Ascending aorta (tissue), 2 donors: ENCODE results near the gene WDR37. TPM values are rescaled to one million over a fixed set of nuclear protein-coding genes. Genes with fewer than 3 reads are reported as not detected.

ENCODE experiments used
- DNase-seq, 2 donors: peaks; one replicate each; pipeline ENCODE4 v3.0.0-alpha.2; 2019; ENCODE audit warnings: low spot score in 2 of 2
- H3K27ac ChIP-seq, 2 donors: fragments of 200-600 bp; sonication (generic); one replicate each; pipeline ENCODE4 v1.5.1; 2016 to 2017; ENCODE audit warnings: mild to moderate bottlenecking in 1 of 2
- H3K27me3 ChIP-seq: fragments of 200-600 bp; sonication (generic); one replicate; pipeline ENCODE4 v1.5.1; 2017
- H3K36me3 ChIP-seq, 2 donors: fragments of 200-600 bp; sonication (generic); one replicate each; pipeline ENCODE4 v1.5.1; 2016
- H3K4me1 ChIP-seq, 2 donors: fragments of 200-600 bp; sonication (generic); one replicate each; pipeline ENCODE4 v1.5.1; 2016 to 2017; ENCODE audit warnings: mild to moderate bottlenecking in 1 of 2
- H3K4me3 ChIP-seq, 2 donors: fragments of 200-600 bp; sonication (generic); one replicate each; pipeline ENCODE4 v1.5.1; 2016 to 2017; ENCODE audit warnings: mild to moderate bottlenecking in 1 of 2
- H3K9me3 ChIP-seq, 2 donors: fragments of 200-600 bp; sonication (generic); one replicate each; pipeline ENCODE4 v1.5.1; 2016
- CTCF ChIP-seq, 3 experiments: fragments of 200-600 bp in 2 of 3; fragments of 450-650 bp in 1 of 3; sonication (generic) in 2 of 3; IDR thresholded peaks; one replicate each; pipeline ENCODE4 v1.5.1; 2016 to 2019; ENCODE audit warnings: antibody characterized with exemption in 3 of 3, mild to moderate bottlenecking in 1 of 3, moderate library complexity in 1 of 3
- intact Hi-C: fragments of 100-400 bp; cut with DNase I; formaldehyde crosslinking; loops from one replicate; pipeline ENCODE4 v1.15.1; 2023
- total RNA-seq: library from RNA; depleted of rRNA; stranded (reverse); fragments of >200 nt; gene quantifications from one replicate; pipeline ENCODE4 v1.1.0, GENCODE V29; 2016

The WDR37 gene
- total RNA-seq, 1 donor from 2014 or later: 4.4 TPM

GRCh38 chr10:1074748-1075308 lies 18.6 kb downstream of the WDR37 start:
- H3K27me3 ChIP-seq: no peaks in the 10 kb centered on the region
- no peak overlapping the region for H3K27ac ChIP-seq
- H3K4me3 ChIP-seq: no peak overlapping the region
- TF ChIP-seq CTCF (IDR thresholded peaks at IDR 0.05): no peak
- DNase-seq: no peak
- H3K4me1 ChIP-seq: no peaks in the 10 kb centered on the region
- peaks cover 26 to 55% of the 10 kb centered on the region in 2 donors for H3K36me3 ChIP-seq
- intact Hi-C loops: no loop called here
- no peaks in the 10 kb centered on the region for H3K9me3 ChIP-seq

GRCh38 chr10:1078668-1079067 lies 22.5 kb downstream of the WDR37 start:
- H3K4me3 ChIP-seq: no peak overlapping the region

GRCh38 chr10:1083581-1083980 lies 27.4 kb downstream of the WDR37 start:
- H3K4me1 ChIP-seq: no peaks in the 10 kb centered on the region
- no peaks in the 10 kb centered on the region for H3K27me3 ChIP-seq
- intact Hi-C loops: no loop called here
- no peak overlapping the region for H3K27ac ChIP-seq
- H3K9me3 ChIP-seq: no peaks in the 10 kb centered on the region
- no peak overlapping the region for H3K4me3 ChIP-seq
- no peak for TF ChIP-seq CTCF (IDR thresholded peaks at IDR 0.05)
- no peak for DNase-seq
- H3K36me3 ChIP-seq: peaks cover 71 to 82% of the 10 kb centered on the region in 2 donors

More at GRCh38 chr10:1078668-1079067, 22.5 kb downstream of the WDR37 start:
- H3K36me3 ChIP-seq: peaks cover 43 to 60% of the 10 kb centered on the region in 2 donors
- H3K4me1 ChIP-seq: no peaks in the 10 kb centered on the region
- no peak overlapping the region for H3K27ac ChIP-seq
- DNase-seq: no peak
- intact Hi-C loops: no loop called here
- H3K27me3 ChIP-seq: no peaks in the 10 kb centered on the region
- no peaks in the 10 kb centered on the region for H3K9me3 ChIP-seq
- TF ChIP-seq CTCF (IDR thresholded peaks at IDR 0.05): no peak

- intact Hi-C loops: no loop called here
- TF ChIP-seq CTCF (IDR thresholded peaks at IDR 0.05): no peak
- DNase-seq: no peak
- H3K36me3 ChIP-seq: peaks cover 71 to 82% of the 10 kb centered on the region in 2 donors
- no peak overlapping the region for H3K27ac ChIP-seq
- no peaks in the 10 kb centered on the region for H3K27me3 ChIP-seq
- no peaks in the 10 kb centered on the region for H3K9me3 ChIP-seq
- no peak overlapping the region for H3K4me3 ChIP-seq
- H3K4me1 ChIP-seq: no peaks in the 10 kb centered on the region
Observed at GRCh38 chr10:1084011-1084950, 28.1 kb downstream of the WDR37 start.

GRCh38 chr10:1085258-1085657 lies 29.1 kb downstream of the WDR37 start:
- Histone ChIP-seq H3K4me3 (no peak overlapping the region), H3K36me3 (peaks cover 75 to 82% of the 10 kb centered on the region in 2 donors), H3K27ac (no peak overlapping the region), H3K4me1 (no peaks in the 10 kb centered on the region), H3K9me3 (no peaks in the 10 kb centered on the region), H3K27me3 (no peaks in the 10 kb centered on the region)
- intact Hi-C loops: no loop called here
- TF ChIP-seq CTCF (IDR thresholded peaks at IDR 0.05): no peak
- DNase-seq: no peak
